ENCODE data around the gene SRPK1. TPM values are rescaled to one million over a fixed set of nuclear protein-coding genes. Genes with fewer than 3 reads are reported as not detected.

SRPK1 gene
- total and polyA plus RNA-seq, 4 donors = 9.6 to 78.9 (median 23.6) TPM

GRCh38 chr6:35960187-35960586, 39.3 kb upstream of the SRPK1 start:
- WGBS, 2 donors = 72 to 77% methylated on average over 2 of the region's 2 CpGs
- H3K4me3 ChIP-seq = no peak overlapping the region
- DNase-seq (no peak), ATAC-seq (ENCODE audit: insufficient read depth, low FRiP score) (no peak)
- H3K27ac ChIP-seq (ENCODE audit: low read depth in 1 of 2, low read length in 1 of 2) = no peak overlapping the region
- no peaks in the 10 kb centered on the region for H3K36me3 ChIP-seq (ENCODE audit: control insufficient read depth in 4 of 4, insufficient read depth in 4 of 4, low read length in 4 of 4)
- no peak overlapping the region for H3K9ac ChIP-seq (ENCODE audit: insufficient read depth in 1 of 2, low read length in 2 of 2)
- TF ChIP-seq CTCF (IDR thresholded peaks at IDR 0.05; ENCODE audit: control extremely low read depth, extremely low read depth) = no peak
- no peaks in the 10 kb centered on the region for H3K27me3 ChIP-seq (ENCODE audit: control insufficient read depth in 3 of 3, insufficient read depth in 3 of 3, low read length in 2 of 3)
- H3K9me3 ChIP-seq (ENCODE audit: control insufficient read depth in 4 of 4, insufficient read depth in 3 of 4, low read length in 3 of 4) = no peaks in the 10 kb centered on the region
- H3K4me1 ChIP-seq (ENCODE audit: control insufficient read depth in 5 of 5, insufficient read depth in 5 of 5, low read length in 5 of 5) = peaks cover 0 to 4% (median 0%) of the 10 kb centered on the region in 5 donors

GRCh38 chr6:35955970-35956369, 35.1 kb upstream of the SRPK1 start:
- Histone ChIP-seq H3K36me3 (ENCODE audit: control insufficient read depth in 4 of 4, insufficient read depth in 4 of 4, low read length in 4 of 4) (no peaks in the 10 kb centered on the region), H3K4me1 (ENCODE audit: control insufficient read depth in 5 of 5, insufficient read depth in 5 of 5, low read length in 5 of 5) (peaks cover 0 to 3% (median 0%) of the 10 kb centered on the region in 5 donors), H3K27ac (ENCODE audit: low read depth in 1 of 2, low read length in 1 of 2) (no peak overlapping the region), H3K27me3 (ENCODE audit: control insufficient read depth in 3 of 3, insufficient read depth in 3 of 3, low read length in 2 of 3) (no peaks in the 10 kb centered on the region), H3K9me3 (ENCODE audit: control insufficient read depth in 4 of 4, insufficient read depth in 3 of 4, low read length in 3 of 4) (no peaks in the 10 kb centered on the region), H3K4me3 (no peak overlapping the region), H3K9ac (ENCODE audit: insufficient read depth in 1 of 2, low read length in 2 of 2) (no peak overlapping the region)
- WGBS, 2 donors = 86 to 95% methylated on average over 4 of the region's 4 CpGs
- DNase-seq (no peak), ATAC-seq (ENCODE audit: insufficient read depth, low FRiP score) (no peak)
- no peak for TF ChIP-seq CTCF (IDR thresholded peaks at IDR 0.05; ENCODE audit: control extremely low read depth, extremely low read depth)

- Histone ChIP-seq H3K4me1 (ENCODE audit: control insufficient read depth in 5 of 5, insufficient read depth in 5 of 5, low read length in 5 of 5) (peaks cover 0 to 3% (median 0%) of the 10 kb centered on the region in 5 donors), H3K9me3 (ENCODE audit: control insufficient read depth in 4 of 4, insufficient read depth in 3 of 4, low read length in 3 of 4) (no peaks in the 10 kb centered on the region), H3K9ac (ENCODE audit: insufficient read depth in 1 of 2, low read length in 2 of 2) (no peak overlapping the region), H3K36me3 (ENCODE audit: control insufficient read depth in 4 of 4, insufficient read depth in 4 of 4, low read length in 4 of 4) (no peaks in the 10 kb centered on the region), H3K27me3 (ENCODE audit: control insufficient read depth in 3 of 3, insufficient read depth in 3 of 3, low read length in 2 of 3) (no peaks in the 10 kb centered on the region), H3K27ac (ENCODE audit: low read depth in 1 of 2, low read length in 1 of 2) (no peak overlapping the region), H3K4me3 (no peak overlapping the region)
- DNase-seq (no peak), ATAC-seq (ENCODE audit: insufficient read depth, low FRiP score) (no peak)
- TF ChIP-seq CTCF (IDR thresholded peaks at IDR 0.05; ENCODE audit: control extremely low read depth, extremely low read depth) = no peak
- 85% methylated on average over 5 of the region's 5 CpGs for WGBS, 2 donors
Measured at GRCh38 chr6:35955521-35955920, 34.6 kb upstream of the SRPK1 start.

- no peak overlapping the region for H3K9ac ChIP-seq (ENCODE audit: insufficient read depth in 1 of 2, low read length in 2 of 2)
- no peak for DNase-seq
- H3K27me3 ChIP-seq (ENCODE audit: control insufficient read depth in 3 of 3, insufficient read depth in 3 of 3, low read length in 2 of 3) = no peaks in the 10 kb centered on the region
- peaks cover 0 to 3% (median 0%) of the 10 kb centered on the region in 5 donors for H3K4me1 ChIP-seq (ENCODE audit: control insufficient read depth in 5 of 5, insufficient read depth in 5 of 5, low read length in 5 of 5)
- whole genome bisulfite sequencing, 2 donors = 93% methylated on average over 8 of the region's 8 CpGs
- H3K4me3 ChIP-seq = no peak overlapping the region
- no peaks in the 10 kb centered on the region for H3K9me3 ChIP-seq (ENCODE audit: control insufficient read depth in 4 of 4, insufficient read depth in 3 of 4, low read length in 3 of 4)
- no peak for ATAC-seq (ENCODE audit: insufficient read depth, low FRiP score)
- H3K27ac ChIP-seq (ENCODE audit: low read depth in 1 of 2, low read length in 1 of 2) = no peak overlapping the region
- no peaks in the 10 kb centered on the region for H3K36me3 ChIP-seq (ENCODE audit: control insufficient read depth in 4 of 4, insufficient read depth in 4 of 4, low read length in 4 of 4)
- TF ChIP-seq CTCF (IDR thresholded peaks at IDR 0.05; ENCODE audit: control extremely low read depth, extremely low read depth) = no peak
Measured at GRCh38 chr6:35955071-35955470, 34.2 kb upstream of the SRPK1 start.

Measured in lung (tissue), 12 donors.